ENCODE measurements around the gene CHAC1. TPM values are rescaled to one million over a fixed set of nuclear protein-coding genes. Genes with fewer than 3 reads are reported as not detected.

The CHAC1 gene
- total RNA-seq, 1 donor: 0.52 TPM

- Histone ChIP-seq H3K4me3 (ENCODE audit: low read length) (no peak overlapping the region), H3K4me1 (ENCODE audit: insufficient read depth, low read length) (no peaks in the 10 kb centered on the region), H3K9me3 (ENCODE audit: low read depth, low read length) (no peaks in the 10 kb centered on the region), H3K27me3 (ENCODE audit: insufficient read depth, low read length) (no peaks in the 10 kb centered on the region)
Observed at GRCh38 chr15:40968290-40969085, 15.2 kb downstream of the CHAC1 start.

GRCh38 chr15:40969363-40969762 is 16.1 kb downstream of the CHAC1 start:
- Histone ChIP-seq H3K27me3 (ENCODE audit: insufficient read depth, low read length) (no peaks in the 10 kb centered on the region), H3K4me1 (ENCODE audit: insufficient read depth, low read length) (no peaks in the 10 kb centered on the region), H3K9me3 (ENCODE audit: low read depth, low read length) (no peaks in the 10 kb centered on the region), H3K4me3 (ENCODE audit: low read length) (no peak overlapping the region)

- no peak overlapping the region for H3K4me3 ChIP-seq (ENCODE audit: low read length)
- H3K27me3 ChIP-seq (ENCODE audit: insufficient read depth, low read length): no peaks in the 10 kb centered on the region
- H3K9me3 ChIP-seq (ENCODE audit: low read depth, low read length): no peaks in the 10 kb centered on the region
- H3K4me1 ChIP-seq (ENCODE audit: insufficient read depth, low read length): no peaks in the 10 kb centered on the region
Observed at GRCh38 chr15:40974879-40975278, 21.6 kb downstream of the CHAC1 start.

GRCh38 chr15:40976819-40977218 is 23.5 kb downstream of the CHAC1 start:
- H3K4me3 ChIP-seq (ENCODE audit: low read length): no peak overlapping the region
- no peaks in the 10 kb centered on the region for H3K27me3 ChIP-seq (ENCODE audit: insufficient read depth, low read length)
- H3K4me1 ChIP-seq (ENCODE audit: insufficient read depth, low read length): no peaks in the 10 kb centered on the region
- H3K9me3 ChIP-seq (ENCODE audit: low read depth, low read length): no peaks in the 10 kb centered on the region

DNA sequence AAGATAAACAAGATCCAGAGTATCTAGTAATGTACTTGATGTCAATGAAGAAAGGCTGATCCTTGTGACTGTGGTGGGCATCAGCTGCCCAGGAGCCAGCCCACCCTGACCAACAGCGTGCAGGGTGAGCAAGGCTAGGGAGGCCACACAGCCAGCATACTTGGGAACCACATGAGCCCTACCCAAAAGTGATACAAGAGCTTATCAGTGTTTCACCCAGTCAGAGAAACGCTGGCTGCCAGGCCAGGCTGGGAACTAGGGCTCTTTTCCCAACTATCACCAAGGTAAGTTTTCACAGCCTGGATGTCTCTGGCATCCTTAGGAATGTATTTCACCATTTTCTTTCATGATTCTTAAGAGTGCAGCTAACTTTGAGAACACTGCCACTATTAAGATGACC is 24.9 kb downstream of the CHAC1 start:
- no peaks in the 10 kb centered on the region for H3K27me3 ChIP-seq (ENCODE audit: insufficient read depth, low read length)
- no peaks in the 10 kb centered on the region for H3K4me1 ChIP-seq (ENCODE audit: insufficient read depth, low read length)
- no peaks in the 10 kb centered on the region for H3K9me3 ChIP-seq (ENCODE audit: low read depth, low read length)
- H3K4me3 ChIP-seq (ENCODE audit: low read length): no peak overlapping the region

GRCh38 chr15:40978562-40978961 is 25.3 kb downstream of the CHAC1 start:
- no peaks in the 10 kb centered on the region for H3K9me3 ChIP-seq (ENCODE audit: low read depth, low read length)
- no peak overlapping the region for H3K4me3 ChIP-seq (ENCODE audit: low read length)
- no peaks in the 10 kb centered on the region for H3K4me1 ChIP-seq (ENCODE audit: insufficient read depth, low read length)
- H3K27me3 ChIP-seq (ENCODE audit: insufficient read depth, low read length): no peaks in the 10 kb centered on the region

DNA sequence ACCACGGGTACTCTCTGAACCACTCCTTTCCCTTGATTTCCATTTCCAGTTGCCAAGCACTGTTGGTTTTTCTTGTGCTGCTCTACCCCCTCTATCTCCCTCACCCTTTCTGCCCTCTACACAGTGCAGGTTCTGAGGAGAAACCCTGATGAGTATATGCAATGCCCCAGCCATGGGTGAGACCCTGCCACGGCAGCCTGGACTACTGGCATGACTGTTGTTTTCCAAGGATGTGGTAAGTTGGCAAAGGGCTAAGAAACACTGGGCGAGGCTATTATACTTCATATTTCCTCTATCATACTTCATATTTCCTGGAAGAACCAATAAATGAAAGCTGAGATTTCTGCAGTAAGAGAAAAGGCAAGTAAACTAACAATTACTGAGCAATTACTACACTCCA is 27.9 kb downstream of the CHAC1 start:
- no peaks in the 10 kb centered on the region for H3K9me3 ChIP-seq (ENCODE audit: low read depth, low read length)
- H3K27me3 ChIP-seq (ENCODE audit: insufficient read depth, low read length): no peaks in the 10 kb centered on the region
- H3K4me3 ChIP-seq (ENCODE audit: low read length): no peak overlapping the region
- H3K4me1 ChIP-seq (ENCODE audit: insufficient read depth, low read length): no peaks in the 10 kb centered on the region

DNA sequence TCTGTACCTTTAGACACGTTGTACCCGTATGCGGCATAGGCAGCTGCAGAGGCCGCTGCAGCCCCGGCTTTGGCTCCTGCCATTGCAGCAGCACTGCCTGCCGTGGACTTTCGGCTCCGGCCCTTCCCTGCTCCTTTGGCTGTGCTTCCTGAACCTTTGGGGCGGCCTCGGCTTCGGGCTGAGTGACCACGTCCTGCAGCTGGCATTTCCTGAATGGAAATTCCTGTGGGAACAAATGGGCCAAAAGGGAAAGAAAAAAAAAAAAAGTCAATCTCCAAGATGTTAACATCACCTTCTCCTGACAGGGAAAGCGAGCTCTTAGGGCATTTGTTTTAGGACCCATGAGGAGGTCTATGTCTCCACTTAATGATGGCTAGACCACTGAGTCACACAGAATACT is 29.6 kb downstream of the CHAC1 start:
- Histone ChIP-seq H3K4me1 (ENCODE audit: insufficient read depth, low read length) (no peaks in the 10 kb centered on the region), H3K9me3 (ENCODE audit: low read depth, low read length) (no peaks in the 10 kb centered on the region), H3K27me3 (ENCODE audit: insufficient read depth, low read length) (no peaks in the 10 kb centered on the region), H3K4me3 (ENCODE audit: low read length) (no peak overlapping the region)

GRCh38 chr15:40984406-40984805 is 31.1 kb downstream of the CHAC1 start:
- H3K4me1 ChIP-seq (ENCODE audit: insufficient read depth, low read length): no peaks in the 10 kb centered on the region
- no peaks in the 10 kb centered on the region for H3K9me3 ChIP-seq (ENCODE audit: low read depth, low read length)
- H3K27me3 ChIP-seq (ENCODE audit: insufficient read depth, low read length): no peaks in the 10 kb centered on the region
- H3K4me3 ChIP-seq (ENCODE audit: low read length): no peak overlapping the region

DNA sequence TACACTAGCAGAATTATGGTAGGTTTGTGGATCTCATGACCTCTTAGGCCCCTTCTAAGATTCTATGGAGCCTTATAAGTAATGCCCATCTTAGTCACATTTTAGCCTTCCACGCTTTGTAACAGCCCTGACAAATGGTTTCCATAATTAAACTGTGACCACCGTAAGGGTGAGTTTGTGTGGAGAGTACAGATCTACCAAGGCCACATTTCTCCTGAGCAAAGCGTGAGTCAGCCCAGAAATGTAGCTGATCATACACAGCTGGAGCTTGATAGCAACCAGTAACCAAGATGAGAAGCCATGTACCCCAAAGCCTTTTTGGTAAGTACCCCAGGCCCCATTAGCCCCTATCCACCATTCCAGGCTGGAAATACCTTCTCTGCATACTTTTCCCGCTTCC is 31.7 kb downstream of the CHAC1 start:
- no peaks in the 10 kb centered on the region for H3K4me1 ChIP-seq (ENCODE audit: insufficient read depth, low read length)
- no peaks in the 10 kb centered on the region for H3K27me3 ChIP-seq (ENCODE audit: insufficient read depth, low read length)
- no peak overlapping the region for H3K4me3 ChIP-seq (ENCODE audit: low read length)
- no peaks in the 10 kb centered on the region for H3K9me3 ChIP-seq (ENCODE audit: low read depth, low read length)

- Histone ChIP-seq H3K27me3 (ENCODE audit: insufficient read depth, low read length) (no peaks in the 10 kb centered on the region), H3K4me3 (ENCODE audit: low read length) (no peak overlapping the region), H3K4me1 (ENCODE audit: insufficient read depth, low read length) (no peaks in the 10 kb centered on the region), H3K9me3 (ENCODE audit: low read depth, low read length) (no peaks in the 10 kb centered on the region)
Observed at GRCh38 chr15:40985541-40986330, 32.5 kb downstream of the CHAC1 start.

GRCh38 chr15:40986820-40987219 is 33.5 kb downstream of the CHAC1 start:
- H3K4me3 ChIP-seq (ENCODE audit: low read length): no peak overlapping the region
- no peaks in the 10 kb centered on the region for H3K9me3 ChIP-seq (ENCODE audit: low read depth, low read length)
- H3K27me3 ChIP-seq (ENCODE audit: insufficient read depth, low read length): no peaks in the 10 kb centered on the region
- H3K4me1 ChIP-seq (ENCODE audit: insufficient read depth, low read length): no peaks in the 10 kb centered on the region

DNA sequence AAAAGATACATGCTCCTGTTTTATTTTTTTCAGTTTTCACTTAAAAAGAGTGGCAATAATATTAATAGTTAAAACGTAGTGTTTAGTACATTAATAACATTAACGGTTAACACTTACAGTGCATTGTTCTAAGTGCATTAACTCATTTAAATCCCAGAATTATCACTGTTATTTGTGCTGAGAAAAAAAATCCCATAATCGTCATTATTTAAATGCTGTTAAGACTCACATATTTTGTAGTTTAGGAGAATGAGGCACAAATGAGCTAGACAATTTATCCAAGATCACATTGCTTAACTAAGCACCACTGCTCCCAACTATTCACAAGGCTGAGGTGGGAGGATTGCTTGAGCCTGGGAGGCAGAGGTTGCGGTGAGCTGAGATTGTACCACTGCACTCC is 34.9 kb downstream of the CHAC1 start:
- H3K9me3 ChIP-seq (ENCODE audit: low read depth, low read length): no peaks in the 10 kb centered on the region
- no peaks in the 10 kb centered on the region for H3K4me1 ChIP-seq (ENCODE audit: insufficient read depth, low read length)
- H3K4me3 ChIP-seq (ENCODE audit: low read length): no peak overlapping the region
- no peaks in the 10 kb centered on the region for H3K27me3 ChIP-seq (ENCODE audit: insufficient read depth, low read length)

DNA sequence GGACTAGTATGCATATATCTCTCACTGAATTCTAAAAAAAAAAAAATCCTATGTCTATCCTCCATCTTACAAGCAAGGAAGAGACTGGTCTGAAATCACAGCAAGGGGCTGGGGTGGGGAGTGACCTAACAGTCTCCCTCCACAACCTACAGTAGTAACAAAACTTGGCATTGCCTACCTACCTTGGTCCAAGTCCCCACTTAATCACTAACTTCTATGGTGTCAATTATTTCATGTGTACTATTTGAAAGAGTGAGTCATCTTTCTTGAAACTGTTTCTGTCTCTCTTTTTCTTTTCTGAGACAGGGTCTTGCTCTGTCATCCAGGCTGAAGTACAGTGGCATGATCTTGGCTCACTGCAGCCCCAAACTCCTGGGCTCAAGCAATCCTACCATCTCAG is 36.8 kb downstream of the CHAC1 start:
- H3K4me3 ChIP-seq (ENCODE audit: low read length): no peak overlapping the region
- H3K4me1 ChIP-seq (ENCODE audit: insufficient read depth, low read length): no peaks in the 10 kb centered on the region
- H3K9me3 ChIP-seq (ENCODE audit: low read depth, low read length): no peaks in the 10 kb centered on the region
- H3K27me3 ChIP-seq (ENCODE audit: insufficient read depth, low read length): no peaks in the 10 kb centered on the region

GRCh38 chr15:40990789-40991188 is 37.5 kb downstream of the CHAC1 start:
- Histone ChIP-seq H3K9me3 (ENCODE audit: low read depth, low read length) (no peaks in the 10 kb centered on the region), H3K4me3 (ENCODE audit: low read length) (no peak overlapping the region), H3K4me1 (ENCODE audit: insufficient read depth, low read length) (no peaks in the 10 kb centered on the region), H3K27me3 (ENCODE audit: insufficient read depth, low read length) (no peaks in the 10 kb centered on the region)

- H3K4me3 ChIP-seq (ENCODE audit: low read length): no peak overlapping the region
- H3K9me3 ChIP-seq (ENCODE audit: low read depth, low read length): no peaks in the 10 kb centered on the region
- H3K27me3 ChIP-seq (ENCODE audit: insufficient read depth, low read length): no peaks in the 10 kb centered on the region
- no peaks in the 10 kb centered on the region for H3K4me1 ChIP-seq (ENCODE audit: insufficient read depth, low read length)
Observed at GRCh38 chr15:40991355-40991754, 38.1 kb downstream of the CHAC1 start.

All from mononuclear cell (primary cell).